Dermis microvascular lymphatic vessel endothelial cell (primary cell): ENCODE data around the gene ABT1. TPM values are rescaled to one million over a fixed set of nuclear protein-coding genes. Genes with fewer than 3 reads are reported as not detected.
A peak's percentile ranks its signal among the peaks of the same experiment; 100 is the strongest.
"Not testable (repeated sequence)": the region's sequence is repeated elsewhere in the genome, so short reads cannot be mapped to it uniquely, and the experiment has no call there.

Source experiments
- DNase-seq, 2 donors: peaks; one replicate each; pipeline versions ENCODE4 v3.0.0 to v3.0.0-alpha.2; 2010; ENCODE audit warnings: low read depth in 2 of 2
- total RNA-seq: library from RNA; depleted of rRNA; stranded (reverse); fragments of >200 nt; gene quantifications from 2 replicates; pipeline ENCODE4 v1.2.1, GENCODE V29; 2014

ABT1 gene
- total RNA-seq, result 18.4 and 20.2 TPM in 2 replicates

DNA sequence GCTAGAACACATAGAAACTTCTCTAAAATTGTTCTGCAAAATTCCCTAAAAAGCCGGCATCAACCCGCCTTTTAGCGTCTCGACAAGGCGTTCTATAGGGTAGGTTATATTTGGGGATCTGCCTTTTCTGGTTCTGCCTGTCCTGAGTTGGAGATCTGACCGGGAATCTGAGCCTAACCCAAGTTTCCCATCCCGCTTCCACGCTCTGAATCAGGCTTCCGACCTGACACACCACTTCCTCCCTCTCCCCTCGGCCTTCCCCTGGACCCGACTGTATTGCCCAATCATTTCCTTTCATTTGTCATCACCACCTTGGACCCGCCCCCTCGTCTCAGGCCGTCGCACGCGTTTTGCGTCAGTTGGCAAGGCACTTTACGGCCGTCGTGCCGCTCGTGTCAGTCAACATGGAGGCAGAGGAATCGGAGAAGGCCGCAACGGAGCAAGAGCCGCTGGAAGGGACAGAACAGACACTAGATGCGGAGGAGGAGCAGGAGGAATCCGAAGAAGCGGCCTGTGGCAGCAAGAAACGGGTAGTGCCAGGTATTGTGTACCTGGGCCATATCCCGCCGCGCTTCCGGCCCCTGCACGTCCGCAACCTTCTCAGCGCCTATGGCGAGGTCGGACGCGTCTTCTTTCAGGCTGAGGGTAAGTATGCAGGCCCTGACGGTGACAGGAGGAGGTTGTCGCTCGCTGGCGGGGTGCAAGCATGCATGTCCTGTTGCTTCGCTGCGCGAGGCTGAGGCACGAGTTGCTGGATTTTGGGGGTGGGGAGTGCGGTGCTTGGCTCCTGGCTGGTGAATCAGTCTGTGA lies at the start of gene ABT1:
Gene ABT1, plus strand, starts transcription at position 375 of the 810 bp plus-strand sequence. Its CDS starts 30 bp downstream, at position 405.
- DNase-seq, result peak; percentile 99

DNA sequence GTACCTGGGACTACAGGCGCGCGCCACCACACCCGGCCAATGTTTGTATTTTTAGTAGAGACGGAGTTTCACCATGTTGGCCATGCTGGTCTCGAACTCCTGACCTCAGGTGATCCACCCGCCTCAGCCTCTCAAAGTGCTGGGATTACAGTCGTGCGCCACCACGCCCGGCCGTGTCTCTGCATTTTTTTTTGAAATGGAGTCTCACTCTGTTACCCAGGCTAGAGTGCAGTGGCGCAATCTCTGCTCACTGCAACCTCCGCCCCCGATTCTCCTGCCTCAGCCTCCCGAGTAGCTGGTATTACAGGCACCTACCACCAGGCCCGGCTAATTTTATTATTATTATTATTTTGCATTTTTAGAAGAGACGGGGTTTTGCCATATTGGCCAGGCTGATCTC lies 49.4 kb upstream of the ABT1 start:
- DNase-seq, result not testable (repeated sequence)

DNA sequence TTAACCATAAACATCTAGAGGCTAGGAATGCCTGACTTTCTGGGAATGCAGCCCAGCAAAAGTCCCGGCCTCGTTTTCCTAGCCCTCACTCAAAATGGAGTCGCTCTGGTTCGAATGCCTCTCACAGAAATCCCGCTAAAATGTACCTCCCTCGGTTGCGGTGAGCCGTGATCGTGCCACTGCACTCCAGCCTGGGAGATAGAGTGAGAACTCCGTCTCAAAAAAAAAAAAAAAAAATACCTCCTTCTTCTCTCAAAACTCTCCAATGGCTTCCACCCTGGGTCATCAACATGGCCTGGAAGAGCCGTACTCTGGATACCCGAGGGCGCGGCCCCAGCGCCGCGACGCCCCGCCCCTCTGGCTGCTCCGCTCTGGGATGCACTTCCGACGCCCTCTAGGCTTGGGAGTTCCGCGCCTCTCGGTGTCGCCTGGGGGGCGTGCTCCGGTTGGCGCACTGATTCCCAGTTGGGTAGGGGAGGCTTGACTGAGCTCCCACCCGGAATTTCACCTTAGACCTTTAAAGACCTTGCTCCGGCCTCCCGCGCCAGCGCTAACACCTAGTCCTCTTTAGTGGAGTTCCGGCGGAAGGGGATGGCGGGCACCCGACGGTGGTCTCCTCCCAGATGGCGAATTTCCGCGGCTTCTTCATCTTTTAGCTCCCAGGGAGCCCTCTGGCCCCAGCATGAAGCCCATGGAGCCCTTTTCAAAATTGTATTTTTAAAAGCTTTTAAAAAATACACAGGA lies 46.3 kb upstream of the ABT1 start:
- DNase-seq, result peak in 1 of 2 donors; percentile 37

DNA sequence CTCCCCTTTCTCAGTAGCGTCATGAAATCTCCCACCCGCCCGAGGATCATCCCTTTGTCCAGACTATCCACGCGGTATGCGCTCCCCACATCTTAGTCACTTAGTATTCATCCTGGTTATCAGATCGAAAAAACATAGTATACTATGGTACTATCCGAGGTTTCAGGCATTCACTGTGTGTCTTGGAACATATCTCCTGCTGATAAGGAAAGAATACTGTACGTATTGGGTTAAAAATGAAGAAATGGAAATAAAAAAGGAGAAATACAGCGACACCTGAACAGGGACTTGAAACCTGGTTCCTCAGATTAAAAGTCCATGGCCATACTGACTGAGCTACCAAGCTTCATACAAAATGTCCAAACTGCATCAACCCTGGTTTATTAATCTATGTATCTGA lies 44.5 kb upstream of the ABT1 start:
- DNase-seq, result no peak

DNA sequence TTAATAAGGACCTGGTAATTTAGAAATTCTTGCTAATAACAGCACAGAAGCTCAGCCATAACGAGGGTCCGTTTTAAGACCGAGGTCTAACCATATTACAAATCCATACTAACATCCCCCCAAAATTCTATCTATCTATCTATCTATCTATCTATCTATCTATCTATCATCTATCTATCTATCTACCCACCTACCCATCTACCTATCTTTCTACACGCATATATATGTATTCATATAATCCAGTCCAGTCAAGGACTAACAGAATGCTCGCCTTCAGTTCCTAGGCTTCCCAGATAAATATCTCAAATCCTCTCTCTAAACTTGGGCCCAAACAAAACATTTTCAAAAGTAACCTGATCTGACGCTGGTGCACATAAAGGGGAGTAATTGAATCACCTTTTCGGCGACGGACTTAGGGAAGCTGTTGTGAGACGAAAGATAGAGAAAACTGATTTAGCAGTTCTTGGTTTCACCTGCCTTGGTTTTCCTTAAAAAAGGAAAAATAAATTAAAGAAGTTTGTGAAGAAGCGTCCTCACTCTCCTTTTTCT lies 44.0 kb upstream of the ABT1 start:
- DNase-seq, result no peak

DNA sequence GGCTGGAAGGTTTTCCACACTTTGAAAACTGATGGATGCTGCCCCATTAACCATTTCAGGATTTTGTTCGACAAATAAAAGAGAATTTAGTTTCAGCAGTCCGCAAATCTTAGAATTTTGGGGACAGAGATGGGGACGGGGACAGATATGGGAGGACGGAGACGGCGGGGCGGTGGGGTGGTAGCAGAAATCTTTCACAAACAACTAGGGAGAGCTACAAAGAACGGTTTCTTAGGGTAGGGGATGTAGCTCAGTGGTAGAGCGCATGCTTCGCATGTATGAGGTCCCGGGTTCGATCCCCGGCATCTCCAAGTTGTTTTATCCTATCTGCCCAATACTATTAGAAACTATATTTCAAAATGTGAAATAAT lies 43.5 kb upstream of the ABT1 start:
- peak in 1 of 2 donors; percentile 76 for DNase-seq

DNA sequence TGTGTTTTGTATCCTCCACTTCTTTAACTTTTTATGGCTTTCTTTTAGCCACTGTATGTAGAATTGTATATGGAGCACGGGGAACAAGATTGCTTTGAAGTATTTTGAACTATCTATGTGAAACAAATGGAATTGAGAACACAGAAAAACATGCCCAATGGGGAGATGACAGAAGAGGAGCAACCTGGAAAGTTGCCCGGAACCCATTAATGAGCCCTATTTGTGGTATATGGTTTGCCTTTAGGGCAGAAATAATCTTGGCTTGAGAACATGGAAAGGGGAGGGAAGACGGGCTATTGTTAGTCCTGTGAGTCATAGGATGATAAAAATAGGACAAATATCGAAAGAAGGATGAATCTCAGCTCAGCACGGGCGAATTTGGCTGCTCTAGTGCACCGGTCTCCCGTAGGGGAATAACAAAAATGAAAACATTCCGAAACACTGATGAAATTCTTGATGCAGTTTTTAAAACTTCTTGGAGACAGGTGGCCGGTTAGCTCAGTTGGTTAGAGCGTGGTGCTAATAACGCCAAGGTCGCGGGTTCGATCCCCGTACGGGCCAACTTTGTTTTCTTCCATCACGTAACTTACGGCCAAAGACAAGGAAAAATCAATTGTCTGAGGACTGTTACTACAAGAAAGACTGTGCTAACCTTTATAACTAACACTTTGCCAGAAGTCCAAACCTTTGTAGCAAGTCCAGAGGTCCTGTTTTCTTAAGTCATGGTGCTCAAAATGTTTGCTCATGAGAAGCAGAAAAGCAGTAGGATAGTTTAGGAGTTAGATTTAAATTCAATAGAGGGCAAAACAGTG lies 42.9 kb upstream of the ABT1 start:
- DNase-seq, result peak; percentile 76 to 89

DNA sequence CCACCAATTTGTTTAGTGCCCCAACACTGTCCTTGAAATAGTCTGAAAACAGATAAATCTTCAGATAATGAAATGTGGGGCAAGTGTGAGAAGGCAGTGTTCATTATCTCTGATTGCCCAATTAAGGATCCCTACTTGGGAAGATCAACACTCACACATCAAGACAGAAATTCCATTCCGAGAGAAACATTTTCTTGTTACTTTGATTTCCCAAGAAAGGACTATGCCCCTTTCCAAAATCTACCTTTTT lies 42.4 kb upstream of the ABT1 start:
- no peak for DNase-seq

DNA sequence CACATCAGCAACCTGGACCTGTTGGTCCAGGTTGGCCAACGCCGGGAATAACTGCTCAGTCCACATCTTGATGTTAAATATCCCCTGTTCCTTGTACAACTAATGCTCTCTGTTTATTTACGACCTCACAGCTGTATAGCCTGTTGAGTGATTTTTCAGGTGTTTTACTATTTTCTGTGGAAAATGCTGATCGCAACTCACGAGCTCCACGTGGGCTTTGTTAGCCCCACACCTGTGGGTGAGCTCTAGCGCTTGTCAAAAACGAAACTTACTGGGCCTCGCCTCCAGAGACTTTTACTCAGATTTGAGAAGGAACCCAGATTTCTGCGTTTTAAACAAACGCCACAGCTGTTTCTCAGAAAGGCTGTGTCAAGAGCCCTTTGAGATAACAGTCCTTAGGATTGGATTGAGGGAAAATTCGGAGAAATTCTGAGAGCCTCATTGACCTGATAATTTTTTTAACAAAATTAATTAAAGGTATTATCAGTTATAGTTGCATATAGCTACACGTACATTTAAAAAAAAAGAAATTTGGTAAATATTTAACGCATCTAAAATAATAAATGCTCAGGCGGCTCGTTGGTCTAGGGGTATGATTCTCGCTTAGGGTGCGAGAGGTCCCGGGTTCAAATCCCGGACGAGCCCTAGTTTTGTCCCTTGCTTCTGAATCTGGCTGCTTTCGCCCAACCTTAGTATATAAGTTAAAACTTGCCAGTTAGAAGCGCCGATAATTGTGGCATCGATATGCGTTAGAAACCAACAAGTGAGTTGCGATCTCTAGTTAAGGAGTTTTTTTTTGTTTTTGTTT lies 41.9 kb upstream of the ABT1 start:
- peak in 1 of 2 donors; percentile 48 for DNase-seq

DNA sequence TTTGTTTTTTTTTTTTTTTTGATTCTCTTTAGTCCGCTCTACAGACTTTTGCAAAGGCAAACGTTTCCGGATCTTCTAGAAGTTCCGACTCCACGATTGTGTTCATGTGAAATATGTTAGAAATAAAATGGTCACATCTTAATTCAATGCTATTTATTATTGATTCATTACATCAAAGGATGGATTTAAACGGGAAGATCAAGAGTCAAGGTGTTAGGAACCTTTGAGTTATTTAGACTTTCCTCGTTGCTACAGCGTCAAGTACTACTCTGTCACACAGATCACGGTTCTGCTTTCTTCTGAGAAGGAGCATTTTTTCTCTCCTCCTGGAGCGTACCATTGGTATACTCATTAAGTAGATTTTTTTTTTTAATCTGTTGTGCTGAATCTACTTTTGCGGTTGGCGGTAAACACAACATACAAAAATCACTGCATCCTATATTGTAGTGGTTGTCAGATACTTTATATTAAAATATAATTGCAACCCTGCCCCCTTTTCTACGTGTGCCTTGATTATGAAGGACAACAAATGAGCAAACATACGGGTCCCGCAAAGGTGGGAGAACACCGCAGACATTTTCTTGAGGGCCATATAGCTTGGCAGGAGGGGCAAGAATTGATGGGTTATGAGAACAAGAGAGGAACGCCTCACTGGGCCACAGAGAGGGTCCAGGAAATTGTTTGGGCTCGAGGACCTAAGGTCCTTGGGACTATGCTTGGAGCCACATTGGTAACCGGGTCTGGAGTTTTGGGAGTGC lies 41.1 kb upstream of the ABT1 start:
- no peak for DNase-seq

DNA sequence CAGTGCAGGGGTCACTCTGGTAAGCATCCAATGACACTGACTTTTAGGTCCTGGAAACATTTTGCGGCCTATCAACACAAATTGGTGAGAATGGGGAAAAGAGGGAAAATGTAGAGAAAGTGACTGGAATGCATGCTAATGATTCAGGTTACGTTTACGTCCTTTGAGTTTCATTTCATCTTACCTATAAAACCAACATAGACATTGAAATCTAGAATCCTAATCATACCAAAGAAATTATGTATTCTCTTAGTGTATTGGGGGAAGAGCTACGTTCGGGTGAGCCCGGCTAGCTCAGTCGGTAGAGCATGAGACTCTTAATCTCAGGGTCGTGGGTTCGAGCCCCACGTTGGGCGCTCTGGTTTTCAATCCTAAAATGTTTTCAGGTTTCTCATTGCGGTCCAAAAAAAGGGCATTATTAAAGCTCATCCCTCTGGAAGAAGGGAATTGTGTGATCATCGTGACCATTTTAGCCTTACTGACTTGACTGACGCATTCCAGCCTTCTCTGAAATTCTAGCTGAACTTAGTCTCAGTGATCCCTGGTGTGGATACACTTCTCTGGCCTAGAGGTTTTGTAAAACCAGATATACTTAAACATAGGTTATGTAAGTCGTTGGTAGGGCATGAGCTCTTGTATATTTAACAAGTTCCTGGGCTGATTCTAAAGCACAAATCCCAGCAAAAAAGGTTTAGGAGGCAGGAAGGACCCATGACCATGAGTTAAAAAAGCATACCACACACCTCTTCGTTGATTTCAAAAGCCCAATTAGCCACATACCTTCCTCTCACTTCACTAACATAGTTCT lies 40.3 kb upstream of the ABT1 start:
- DNase-seq, result peak in 1 of 2 donors; percentile 60

DNA sequence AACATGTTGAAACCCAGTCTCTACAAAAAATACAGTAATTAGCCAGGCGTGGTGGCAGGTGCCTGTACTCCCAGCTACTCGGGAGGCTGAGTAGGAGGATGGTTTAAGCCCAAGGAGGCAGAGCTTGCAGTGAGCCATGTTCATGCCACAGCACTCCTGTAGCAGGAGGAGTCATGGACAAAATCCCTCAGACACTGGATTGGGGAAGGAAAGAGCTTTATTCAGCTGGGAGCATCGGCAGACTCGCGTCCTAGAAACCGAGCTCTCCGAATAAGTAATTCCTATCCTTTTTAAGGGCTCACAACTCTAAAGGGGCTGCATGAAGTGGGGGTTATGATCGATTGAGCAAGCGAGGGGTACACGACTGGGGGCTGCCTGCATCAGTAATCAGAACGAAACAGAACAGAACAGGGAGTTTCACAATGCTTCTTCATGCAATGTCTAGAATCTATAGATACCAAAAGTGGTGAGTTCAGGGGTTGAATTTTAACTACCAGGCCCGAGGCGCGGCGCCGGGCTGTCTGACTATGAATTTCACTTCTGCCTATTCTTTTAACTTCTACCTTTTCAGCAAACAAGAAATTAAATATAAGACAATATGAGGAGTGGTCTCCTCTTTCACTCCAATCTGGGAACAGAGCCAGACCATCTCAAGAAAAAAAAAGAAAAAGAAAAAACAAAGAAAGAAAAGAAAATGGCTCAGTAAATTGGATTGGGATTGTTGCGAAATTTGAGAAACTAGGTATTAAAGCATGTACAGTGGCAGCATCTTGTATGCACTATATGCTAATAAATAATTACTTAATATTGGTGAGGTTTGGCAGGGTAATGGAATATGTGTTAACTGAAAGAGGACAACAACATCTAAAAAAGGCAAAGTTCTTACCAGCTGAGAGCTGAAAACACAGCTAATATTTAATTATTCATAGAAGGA lies 35.0 kb upstream of the ABT1 start:
- no peak for DNase-seq

DNA sequence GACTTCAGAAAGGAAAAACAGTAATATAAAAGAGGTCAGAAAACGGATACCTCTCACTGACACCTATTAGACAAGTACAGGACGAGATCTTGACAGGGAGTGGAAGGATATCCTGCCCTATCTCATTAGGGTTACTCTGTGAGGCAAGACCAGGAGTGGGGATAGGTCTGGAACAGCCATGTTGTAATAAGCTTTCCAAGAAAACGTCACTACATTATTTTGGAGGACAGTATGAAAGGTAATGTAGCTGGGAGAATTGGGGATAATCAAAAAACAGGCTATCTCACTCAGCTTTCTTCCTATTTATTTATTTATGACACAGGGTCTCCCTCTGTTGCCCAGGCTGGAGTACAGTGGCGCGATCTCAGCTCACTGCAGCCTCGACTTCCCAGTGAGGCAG lies 33.3 kb upstream of the ABT1 start:
- DNase-seq, result no peak

DNA sequence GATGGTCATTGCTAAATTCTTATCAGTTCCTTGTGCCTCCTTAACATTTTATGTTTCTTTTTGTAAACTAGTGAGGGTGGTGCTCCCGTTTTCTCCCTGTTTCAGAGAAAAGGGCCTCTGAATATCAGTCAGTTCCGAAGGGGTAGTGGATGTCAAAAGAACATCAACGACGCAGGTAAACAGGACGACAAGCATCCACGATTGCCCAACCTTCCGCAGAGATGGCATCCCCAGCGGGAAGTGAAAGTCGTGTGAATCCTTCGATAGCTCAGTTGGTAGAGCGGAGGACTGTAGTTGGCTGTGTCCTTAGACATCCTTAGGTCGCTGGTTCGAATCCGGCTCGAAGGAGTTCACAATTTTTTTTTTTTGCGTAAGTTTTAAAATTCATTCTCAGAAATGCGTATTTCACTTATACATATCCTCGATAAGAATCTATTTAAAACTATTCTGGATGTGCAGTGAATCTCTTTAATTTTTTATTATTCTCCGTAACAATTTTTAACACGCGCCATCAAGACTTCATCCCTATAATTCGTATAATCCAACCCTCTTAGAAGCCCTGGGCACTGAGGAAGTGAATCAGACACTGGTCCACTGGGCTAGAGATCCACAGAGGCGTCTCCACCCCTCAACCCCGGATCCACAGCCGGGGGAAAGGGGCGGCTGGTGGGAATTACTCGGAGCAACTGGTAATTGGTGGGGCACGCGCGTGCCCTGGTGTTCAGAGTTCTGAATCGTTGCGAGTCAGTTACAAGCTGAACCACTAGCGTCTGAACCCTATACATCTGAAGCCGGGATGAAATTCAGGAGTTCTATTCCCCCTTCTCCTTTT lies 27.9 kb upstream of the ABT1 start:
- DNase-seq, result peak; percentile 92 to 94

DNA sequence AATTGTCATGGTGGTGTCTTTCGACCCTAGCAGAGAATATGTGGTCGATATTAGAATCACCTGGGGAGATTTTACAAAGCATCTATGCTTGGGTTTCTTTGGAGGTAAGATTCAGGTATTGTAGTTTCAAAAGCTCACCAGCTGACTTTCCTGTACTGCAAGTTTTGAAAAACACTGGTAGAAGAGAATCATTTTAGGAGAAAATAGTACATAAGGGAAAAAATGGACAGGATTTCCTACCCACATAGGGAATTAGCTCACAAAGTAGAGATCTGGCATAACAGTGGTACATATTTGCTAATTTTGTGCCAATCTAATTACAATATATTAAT lies 27.4 kb upstream of the ABT1 start:
- no peak for DNase-seq

DNA sequence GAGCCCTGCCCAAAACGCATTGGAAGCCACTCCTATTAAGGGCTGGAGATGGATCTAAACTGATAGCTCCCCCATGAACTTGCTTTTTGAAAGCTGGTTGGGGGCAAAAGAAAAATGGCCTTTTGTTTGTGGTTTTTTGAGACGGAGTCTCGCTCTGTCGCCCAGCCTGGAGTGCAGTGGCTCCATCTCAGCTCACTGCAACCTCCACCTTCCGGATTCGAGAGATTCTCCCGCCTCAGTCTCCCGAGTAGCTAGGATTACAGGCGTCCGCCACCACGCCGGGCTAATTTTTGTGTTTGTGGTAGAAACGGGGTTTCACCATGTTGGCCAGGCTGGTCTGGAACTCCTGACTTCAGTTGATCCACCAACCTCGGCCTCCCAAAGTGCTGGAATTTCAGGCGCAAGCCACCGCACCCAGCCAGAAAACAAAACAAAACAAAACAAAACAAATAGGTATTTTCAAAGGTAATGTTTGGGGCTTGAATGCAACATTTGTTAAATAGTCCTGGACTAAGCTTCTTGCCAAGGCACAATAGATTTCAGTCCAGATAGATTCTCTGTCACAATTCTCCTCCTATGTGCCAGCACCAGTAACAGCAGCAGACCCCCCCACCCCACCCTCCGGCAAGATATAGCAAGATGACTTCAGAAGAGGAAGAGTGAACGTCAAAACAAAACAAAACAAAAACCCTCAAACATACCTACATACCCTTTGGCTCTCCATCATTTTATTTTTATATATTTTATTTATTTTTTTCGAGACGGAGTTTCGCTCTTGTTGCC lies 26.5 kb upstream of the ABT1 start:
- no peak for DNase-seq
